Measurements from ENCODE around the gene DIRAS1.
"Not testable (repeated sequence)": the region's sequence is repeated elsewhere in the genome, so short reads cannot be mapped to it uniquely, and the experiment has no call there.

The DIRAS1 gene

GRCh38 chr19:2726160-2726855 lies 5.1 kb upstream of the DIRAS1 start:
- DNase-seq, result no peak

GRCh38 chr19:2724148-2724557 lies 3.0 kb upstream of the DIRAS1 start:
- no peak for DNase-seq

GRCh38 chr19:2723747-2724146 lies 2.6 kb upstream of the DIRAS1 start:
- no peak for DNase-seq

GRCh38 chr19:2723345-2723715 lies 2.2 kb upstream of the DIRAS1 start:
- DNase-seq, result no peak

- DNase-seq, result no peak
These were observed 1.6 kb upstream of the DIRAS1 start for GRCh38 chr19:2722541-2723344.

- no peak for DNase-seq
These were observed 683 bp upstream of the DIRAS1 start for GRCh38 chr19:2721570-2722540.

- no peak for DNase-seq
These were observed 1.0 kb downstream of the DIRAS1 start for GRCh38 chr19:2719920-2720776.

GRCh38 chr19:2719232-2719735 lies 1.9 kb downstream of the DIRAS1 start:
- DNase-seq, result no peak

GRCh38 chr19:2717638-2718541 lies 3.3 kb downstream of the DIRAS1 start:
- no peak for DNase-seq

- DNase-seq, result no peak
These were observed 4.2 kb downstream of the DIRAS1 start for GRCh38 chr19:2716722-2717637.

- no peak for DNase-seq
These were observed 4.9 kb downstream of the DIRAS1 start for GRCh38 chr19:2716275-2716650.

GRCh38 chr19:2715470-2716274 lies 5.5 kb downstream of the DIRAS1 start:
- no peak for DNase-seq

GRCh38 chr19:2714531-2715269 lies 6.5 kb downstream of the DIRAS1 start:
- no peak for DNase-seq

GRCh38 chr19:2714102-2714501 lies 7.1 kb downstream of the DIRAS1 start:
- DNase-seq, result not testable (repeated sequence)

GRCh38 chr19:2713170-2713569 lies 8.0 kb downstream of the DIRAS1 start:
- not testable (repeated sequence) for DNase-seq

GRCh38 chr19:2711875-2712205 lies 9.3 kb downstream of the DIRAS1 start:
- DNase-seq, result no peak

GRCh38 chr19:2711172-2711874 lies 9.8 kb downstream of the DIRAS1 start:
- DNase-seq, result no peak

- DNase-seq, result no peak
These were observed 14.9 kb downstream of the DIRAS1 start for GRCh38 chr19:2706251-2706650.

All from DMS79 treated with DMSO at 0.1 percent for 48 hours (cell line).